H1 (cell line): Measurements from ENCODE around the gene SERP1. TPM values are rescaled to one million over a fixed set of nuclear protein-coding genes. Genes with fewer than 3 reads are reported as not detected.

Experiments
- CTCF ChIA-PET: fragments of 300-600 bp; sonication (Branson Sonifier 250); formaldehyde crosslinking; loops from one replicate; lab custom pipeline; 2021; ENCODE audit not compliant: partially characterized antibody; lab: Charles Lee
- POLR2A ChIA-PET: fragments of 300-600 bp; sonication (Branson Sonifier 250); formaldehyde crosslinking; loops from one replicate; lab custom pipeline; 2021; ENCODE audit warnings: inconsistent platforms; ENCODE audit not compliant: partially characterized antibody; lab: Charles Lee
- DNase-seq, 2 experiments: peaks; one replicate each; pipeline versions ENCODE4 v3.0.0 to v3.0.0-alpha.2; 2010 to 2022; ENCODE audit warnings: low spot score in 2 of 2, low read depth in 1 of 2, mixed read lengths in 1 of 2
- FAIRE-seq: peaks from 2 replicates; lab custom pipeline; 2011; peaks lifted over from hg19 to GRCh38; lab: Jason Lieb, UNC
- H2AFZ ChIP-seq: 2 replicates; pipeline ENCODE4 v1.8.1; 2012; ENCODE audit warnings: low read length, inconsistent platforms
- H2AK5ac ChIP-seq: 2 replicates; pipeline ENCODE4 v1.6.1; 2013; ENCODE audit warnings: low read depth, low read length
- H2BK120ac ChIP-seq: replicated peaks from 2 replicates; pipeline ENCODE3; 2013; ENCODE audit warnings: low read depth, low read length, inconsistent platforms
- H2BK12ac ChIP-seq: 2 replicates; pipeline ENCODE4 v1.6.1; 2013; ENCODE audit warnings: low read depth, low read length
- H2BK15ac ChIP-seq: 2 replicates; pipeline ENCODE4 v1.6.1; 2013; ENCODE audit warnings: low read length
- H2BK20ac ChIP-seq: 2 replicates; pipeline ENCODE4 v1.6.1; 2013; ENCODE audit warnings: low read length
- H2BK5ac ChIP-seq: 2 replicates; pipeline ENCODE4 v1.6.1; 2013; ENCODE audit warnings: low read depth, low read length
- H3K14ac ChIP-seq: 2 replicates; pipeline ENCODE4 v1.6.1; 2013; ENCODE audit warnings: inconsistent platforms; ENCODE audit not compliant: insufficient read length
- H3K18ac ChIP-seq: 2 replicates; pipeline ENCODE4 v1.6.1; 2013; ENCODE audit warnings: low read length; ENCODE audit errors: extremely low read depth
- H3K23ac ChIP-seq: 2 replicates; pipeline ENCODE4 v1.6.1; 2013; ENCODE audit warnings: inconsistent platforms; ENCODE audit not compliant: insufficient read length
- H3K23me2 ChIP-seq: 2 replicates; pipeline ENCODE4 v1.6.1; 2013; ENCODE audit warnings: low read depth, low read length
- H3K27ac ChIP-seq: 2 replicates; pipeline ENCODE4 v1.6.1; 2011; ENCODE audit warnings: low read depth, low read length, inconsistent platforms
- H3K27me3 ChIP-seq, 4 experiments: replicated peaks in 1 of 4; 1 replicate in 1 of 4; 2 replicates in 3 of 4; pipeline versions ENCODE4 v1.6.1 to v1.8.1; 2011 to 2013; ENCODE audit warnings: low read length in 3 of 4, mild to moderate bottlenecking in 3 of 4, inconsistent platforms in 2 of 4, mixed read lengths in 2 of 4, moderate library complexity in 1 of 4; ENCODE audit not compliant: control insufficient read depth in 3 of 4, insufficient read depth in 3 of 4; ENCODE audit errors: extremely low read depth in 1 of 4
- H3K36me3 ChIP-seq, 4 experiments: 2 replicates each; pipeline versions ENCODE4 v1.6.1 to v1.8.1; 2011 to 2013; ENCODE audit warnings: mild to moderate bottlenecking in 4 of 4, low read length in 3 of 4, moderate library complexity in 2 of 4, control low read depth in 1 of 4, inconsistent platforms in 1 of 4; ENCODE audit not compliant: insufficient read depth in 4 of 4, control insufficient read depth in 2 of 4
- H3K4ac ChIP-seq: replicated peaks from 2 replicates; pipeline ENCODE3; 2013; ENCODE audit warnings: low read length, low read depth, mixed read lengths, inconsistent platforms; ENCODE audit not compliant: insufficient read length
- H3K4me1 ChIP-seq, 4 experiments: replicated peaks in 1 of 4; 1 replicate in 1 of 4; 2 replicates in 3 of 4; pipeline versions ENCODE4 v1.6.1 to v1.8.1; 2011 to 2013; ENCODE audit warnings: low read length in 3 of 4, inconsistent platforms in 2 of 4, mixed read lengths in 1 of 4; ENCODE audit not compliant: insufficient read depth in 4 of 4, control insufficient read depth in 3 of 4
- H3K4me2 ChIP-seq, 2 experiments: 2 replicates each; pipeline versions ENCODE4 v1.6.1 to v1.8.1; 2011 to 2013; ENCODE audit warnings: low read depth in 2 of 2, low read length in 2 of 2, control low read depth in 1 of 2, inconsistent platforms in 1 of 2, mild to moderate bottlenecking in 1 of 2; ENCODE audit not compliant: insufficient read depth in 1 of 2
- H3K4me3 ChIP-seq, 4 experiments: fragments of 200-600, 300-600 bp in 1 of 4; sonication (generic), shearing (Covaris generic), sonication (Bioruptor Twin) in 1 of 4; 2 replicates each; pipeline versions ENCODE4 v1.5.1 to v1.8.1; 2011 to 2016; ENCODE audit warnings: low read length in 4 of 4, low read depth in 3 of 4, control low read depth in 2 of 4, inconsistent platforms in 2 of 4, mild to moderate bottlenecking in 2 of 4, mixed read lengths in 1 of 4, moderate library complexity in 1 of 4; ENCODE audit not compliant: insufficient read depth in 2 of 4; ENCODE audit errors: extremely low read depth in 1 of 4
- H3K56ac ChIP-seq: replicated peaks from 2 replicates; pipeline ENCODE3; 2013; ENCODE audit warnings: low read depth, mild to moderate bottlenecking, mixed read lengths, low read length, inconsistent platforms; ENCODE audit not compliant: insufficient read length
- H3K79me1 ChIP-seq: 2 replicates; pipeline ENCODE4 v1.6.1; 2013; ENCODE audit warnings: low read depth, low read length, control low read depth
- H3K79me2 ChIP-seq, 2 experiments: 2 replicates each; pipeline versions ENCODE4 v1.6.1 to v1.8.1; 2012 to 2013; ENCODE audit warnings: low read length in 2 of 2, mild to moderate bottlenecking in 2 of 2, inconsistent platforms in 1 of 2; ENCODE audit not compliant: insufficient read depth in 2 of 2, control insufficient read depth in 1 of 2
- H3K9ac ChIP-seq, 4 experiments: replicated peaks in 1 of 4; 1 replicate in 1 of 4; 2 replicates in 3 of 4; pipeline versions ENCODE4 v1.6.1 to v1.8.1; 2011 to 2013; ENCODE audit warnings: low read depth in 3 of 4, low read length in 3 of 4, control low read depth in 2 of 4, mild to moderate bottlenecking in 2 of 4, moderate library complexity in 2 of 4, inconsistent platforms in 1 of 4; ENCODE audit errors: extremely low read depth in 1 of 4
- H3K9me3 ChIP-seq, 2 experiments: 2 replicates each; pipeline versions ENCODE4 v1.6.1 to v1.8.1; 2012 to 2013; ENCODE audit warnings: mild to moderate bottlenecking in 2 of 2, moderate library complexity in 2 of 2, control low read depth in 1 of 2, inconsistent platforms in 1 of 2, low read depth in 1 of 2, low read length in 1 of 2, mixed read lengths in 1 of 2; ENCODE audit not compliant: insufficient read depth in 2 of 2
- H4K20me1 ChIP-seq, 2 experiments: replicated peaks in 1 of 2; 2 replicates each; pipeline versions ENCODE3 to v1.8.1; 2011 to 2013; ENCODE audit warnings: inconsistent platforms in 2 of 2, low read length in 2 of 2, mild to moderate bottlenecking in 1 of 2; ENCODE audit not compliant: insufficient read depth in 2 of 2, control insufficient read depth in 1 of 2
- H4K5ac ChIP-seq: 2 replicates; pipeline ENCODE4 v1.6.1; 2013; ENCODE audit warnings: low read length, low read depth, mixed read lengths, inconsistent platforms; ENCODE audit not compliant: insufficient read length
- H4K8ac ChIP-seq: 2 replicates; pipeline ENCODE4 v1.8.0; 2013; ENCODE audit warnings: mild to moderate bottlenecking, moderate library complexity, low read length, inconsistent platforms; ENCODE audit not compliant: insufficient read depth; ENCODE audit errors: extremely low read depth
- H4K91ac ChIP-seq: replicated peaks from 2 replicates; pipeline ENCODE3; 2013; ENCODE audit warnings: low read length, mixed read lengths, inconsistent platforms; ENCODE audit not compliant: insufficient read length
- BRCA1 ChIP-seq: IDR thresholded peaks from 2 replicates; pipeline ENCODE4 v1.6.1; 2012; ENCODE audit warnings: low read depth, low read length, improper control_type of control experiment
- FOSL1 ChIP-seq: IDR thresholded peaks from 2 replicates; pipeline ENCODE4 v1.6.1; 2011; ENCODE audit warnings: mild to moderate bottlenecking, low read depth, low read length, moderate library complexity; ENCODE audit not compliant: insufficient read depth
- NRF1 ChIP-seq: IDR thresholded peaks from 2 replicates; pipeline ENCODE4 v1.6.1; 2011; ENCODE audit warnings: mild to moderate bottlenecking, low read depth, low read length, improper control_type of control experiment
- RXRA ChIP-seq: IDR thresholded peaks from 2 replicates; pipeline ENCODE4 v1.6.1; 2011; ENCODE audit warnings: low read depth, mild to moderate bottlenecking, low read length, moderate library complexity; ENCODE audit not compliant: insufficient read depth
- YY1 ChIP-seq: IDR thresholded peaks from 2 replicates; pipeline ENCODE4 v1.6.1; 2011; ENCODE audit warnings: low read depth, mild to moderate bottlenecking, low read length
- WGBS, 2 experiments: shearing (Covaris generic) in 1 of 2; methylation state at CpG; one replicate each; pipeline versions ENCODE4 v1.1.6 to v1.1.7; 2013 to 2015; ENCODE audit warnings: low lambda C conversion rate in 2 of 2, mixed read lengths in 2 of 2, inconsistent platforms in 1 of 2, low coverage in 1 of 2, missing lambda C conversion rate in 1 of 2; ENCODE audit not compliant: insufficient replicate concordance in 2 of 2, insufficient coverage in 1 of 2, insufficient read length in 1 of 2; ENCODE audit errors: extremely low coverage in 1 of 2, missing lambda C conversion rate in 1 of 2; 5-methylcytosine and 5-hydroxymethylcytosine counted together
- polyA plus RNA-seq, 7 experiments: library from polyadenylated mRNA; depleted of rRNA in 3 of 7; stranded (reverse) in 5 of 7; unstranded in 2 of 7; fragments of >200 nt in 5 of 7; fragments of 200-250 nt in 2 of 7; gene quantifications; 1 replicate in 5 of 7; 2 replicates in 1 of 7; 4 replicates in 1 of 7; pipeline versions ENCODE4 v1.2.1 to v1.2.3, GENCODE V29; 2011 to 2013; ENCODE audit warnings: missing spikeins in 2 of 7, mixed read lengths in 2 of 7
- total RNA-seq: library from RNA; stranded (reverse); fragmentation: NEBNext Ultra II Directional; extraction: Animal tissue kit (Norgen Biotek cat#: 25700); gene quantifications from 2 replicates; pipeline ENCODE4 v1.2.1, GENCODE V29; 2021

Gene SERP1
- total and polyA plus RNA-seq, 2 of the 8 experiments (the other 6 are each of a cell fraction or from before 2014, with no cell fraction given): 90.3 to 98.2 TPM

GRCh38 chr3:150594150-150594549 is 47.9 kb upstream of the SERP1 start:
- Histone ChIP-seq H3K79me1 (no peaks in the 10 kb centered on the region; the same call in 1 of the 2 replicates), H4K91ac (no peak overlapping the region), H3K56ac (no peak overlapping the region), H2BK12ac (no peak overlapping the region), H3K9ac (no peak overlapping the region), H3K4me2 (no peak overlapping the region), H3K9me3 (no peaks in the 10 kb centered on the region), H3K4me1 (peaks cover 3 to 5% (median 4%) of the 10 kb centered on the region in 4 experiments; a peak in 4 of 7 replicates), H2BK20ac (no peak overlapping the region), H2AFZ (no peak overlapping the region), H3K27ac (no peak overlapping the region), H2BK5ac (no peak overlapping the region), H4K20me1 (no peaks in the 10 kb centered on the region), H4K8ac (no peak overlapping the region), H3K4ac (no peak overlapping the region), H3K4me3 (no peak overlapping the region), H4K5ac (no peak overlapping the region), H2AK5ac (no peak overlapping the region), H3K79me2 (peaks cover 0 to 19% of the 10 kb centered on the region in 2 experiments; a peak in 2 of 4 replicates), H3K18ac (no peak overlapping the region), H3K36me3 (no peaks in the 10 kb centered on the region), H3K27me3 (no peaks in the 10 kb centered on the region), H3K23me2 (no peaks in the 10 kb centered on the region), H2BK120ac (no peak overlapping the region), H3K14ac (no peak overlapping the region), H2BK15ac (no peak overlapping the region), H3K23ac (no peak overlapping the region)
- DNase-seq (no peak), FAIRE-seq (no peak)
- ChIA-PET CTCF (interaction anchor here (0.7 to 2.9 kb wide), 6 partner anchors 17 to 451 kb away, joined by 3 to 8 read pairs (median 4); no protein-coding TSS in a partner anchor), POLR2A (interaction anchor here (1.2 to 3.2 kb wide), 2 partner anchors 9 to 48 kb away, joined by 7 to 18 read pairs; partner anchors contain the start of genes EIF2A, SELENOT and SERP1)
- 95% methylated on average over 4 of the region's 4 CpGs; no CpG with 5 or more reads in 1 of the 2 experiments for WGBS, 2 experiments
- TF ChIP-seq FOSL1 (no peak), BRCA1 (no peak), YY1 (no peak), NRF1 (no peak), RXRA (no peak)
